Mammary epithelial cell (primary cell): ENCODE data around the gene DCC.

Source experiments
- CTCF ChIP-seq, 2 donors: IDR thresholded peaks in 1 of 2; conservative IDR thresholded peaks in 1 of 2; 2 replicates each; pipeline ENCODE4 v1.5.1; 2011 to 2012; ENCODE audit warnings: inconsistent platforms in 2 of 2, low read length in 2 of 2, mild to moderate bottlenecking in 2 of 2, control low read depth in 1 of 2, low read depth in 1 of 2; ENCODE audit not compliant: insufficient read depth in 1 of 2; ENCODE audit errors: extremely low read depth in 1 of 2
- EZH2 ChIP-seq: IDR thresholded peaks from 2 replicates; pipeline ENCODE4 v1.6.1; 2012; ENCODE audit warnings: low read length, inconsistent platforms, borderline replicate concordance

GRCh38 chr18:52582516-52582915 is 242.5 kb downstream of the DCC start:
- TF ChIP-seq CTCF (conservative IDR thresholded peaks at IDR 0.05 in 1 of 2, IDR thresholded peaks at IDR 0.05 in 1 of 2; ENCODE audit: extremely low read depth in 1 of 2, insufficient read depth in 1 of 2, low read depth in 1 of 2, low read length in 2 of 2), result no peak
- no peak for TF ChIP-seq EZH2
